ENCODE measurements around the gene KRTAP10-12. TPM values are rescaled to one million over a fixed set of nuclear protein-coding genes. Genes with fewer than 3 reads are reported as not detected.

Gene KRTAP10-12
- total RNA-seq, 2 donors from 2014 or later = not detected

- Histone ChIP-seq H3K27me3 (ENCODE audit: control insufficient read depth, insufficient read depth, low read length, poor library complexity, severe bottlenecking) (no peaks in the 10 kb centered on the region), H3K9me3 (ENCODE audit: control insufficient read depth, low read length) (peaks cover 28% of the 10 kb centered on the region), H3K27ac (ENCODE audit: low read depth, low read length) (no peak within 1 kb of the TSS), H3K4me1 (ENCODE audit: control insufficient read depth, insufficient read depth, low read length) (no peaks in the 10 kb centered on the region), H3K36me3 (ENCODE audit: control insufficient read depth, insufficient read depth, low read length) (no peaks in the 10 kb centered on the region), H3K4me3 (ENCODE audit: low read length) (no peak within 1 kb of the TSS), H3K9ac (ENCODE audit: extremely low read depth, low read length, poor library complexity, severe bottlenecking) (no peak within 1 kb of the TSS)
- DNase-seq = no peak
- WGBS, 2 experiments (ENCODE audit: insufficient coverage in 1 of 2, insufficient read length in 1 of 2) = 86% methylated on average over 12 to 19 of the region's 19 CpGs
- no peak within 1 kb of the TSS for H3K4me3 Mint-ChIP-seq
- H3K4me1 Mint-ChIP-seq = peaks cover 2% of the 10 kb centered on the region
- no peak for TF ChIP-seq CTCF (conservative IDR thresholded peaks at IDR 0.05)
- peaks cover 8% of the 10 kb centered on the region for H3K27me3 Mint-ChIP-seq (ENCODE audit: insufficient read depth)
- H3K36me3 Mint-ChIP-seq (ENCODE audit: low read depth) = no peaks in the 10 kb centered on the region
- peaks cover 40% of the 10 kb centered on the region for H3K9me3 Mint-ChIP-seq
- H3K27ac Mint-ChIP-seq = no peak within 1 kb of the TSS
These were observed 30.3 kb upstream of the KRTAP10-12 start, which contains the start of gene KRTAP12-2 for GRCh38 chr21:44666401-44667320. Gene KRTAP12-2 (minus strand): TSS chr21:44666927. CDS start chr21:44666886, 41 bp downstream.

- no peaks in the 10 kb centered on the region for H3K4me1 ChIP-seq (ENCODE audit: control insufficient read depth, insufficient read depth, low read length)
- no peaks in the 10 kb centered on the region for H3K27me3 ChIP-seq (ENCODE audit: control insufficient read depth, insufficient read depth, low read length, poor library complexity, severe bottlenecking)
- no peak overlapping the region for H3K9ac ChIP-seq (ENCODE audit: extremely low read depth, low read length, poor library complexity, severe bottlenecking)
- Mint-ChIP-seq H3K4me3 (no peak overlapping the region), H3K36me3 (ENCODE audit: low read depth) (no peaks in the 10 kb centered on the region), H3K4me1 (no peaks in the 10 kb centered on the region), H3K27me3 (ENCODE audit: insufficient read depth) (peaks cover 8% of the 10 kb centered on the region), H3K9me3 (peaks cover 47% of the 10 kb centered on the region), H3K27ac (no peak overlapping the region)
- H3K27ac ChIP-seq (ENCODE audit: low read depth, low read length) = no peak overlapping the region
- TF ChIP-seq CTCF (conservative IDR thresholded peaks at IDR 0.05) = no peak
- peaks cover 38% of the 10 kb centered on the region for H3K9me3 ChIP-seq (ENCODE audit: control insufficient read depth, low read length)
- no peak overlapping the region for H3K4me3 ChIP-seq (ENCODE audit: low read length)
- DNase-seq = no peak
- WGBS, 2 experiments (ENCODE audit: insufficient coverage in 1 of 2, insufficient read length in 1 of 2) = 60 to 84% methylated on average over 1 of the region's 1 CpG
- H3K36me3 ChIP-seq (ENCODE audit: control insufficient read depth, insufficient read depth, low read length) = no peaks in the 10 kb centered on the region
These were observed 29.4 kb upstream of the KRTAP10-12 start for GRCh38 chr21:44667612-44668011.

- no peak for TF ChIP-seq CTCF (conservative IDR thresholded peaks at IDR 0.05)
- H3K27me3 ChIP-seq (ENCODE audit: control insufficient read depth, insufficient read depth, low read length, poor library complexity, severe bottlenecking) = no peaks in the 10 kb centered on the region
- Mint-ChIP-seq H3K27ac (no peak overlapping the region), H3K4me3 (no peak overlapping the region), H3K36me3 (ENCODE audit: low read depth) (peaks cover 3% of the 10 kb centered on the region), H3K9me3 (peaks cover 59% of the 10 kb centered on the region), H3K27me3 (ENCODE audit: insufficient read depth) (peaks cover 8% of the 10 kb centered on the region), H3K4me1 (no peaks in the 10 kb centered on the region)
- H3K27ac ChIP-seq (ENCODE audit: low read depth, low read length) = no peak overlapping the region
- no peak overlapping the region for H3K4me3 ChIP-seq (ENCODE audit: low read length)
- H3K9me3 ChIP-seq (ENCODE audit: control insufficient read depth, low read length) = peaks cover 50% of the 10 kb centered on the region
- no peaks in the 10 kb centered on the region for H3K4me1 ChIP-seq (ENCODE audit: control insufficient read depth, insufficient read depth, low read length)
- WGBS, 2 experiments (ENCODE audit: insufficient coverage in 1 of 2, insufficient read length in 1 of 2) = 93% methylated on average over 3 of the region's 3 CpGs
- DNase-seq = no peak
- H3K9ac ChIP-seq (ENCODE audit: extremely low read depth, low read length, poor library complexity, severe bottlenecking) = no peak overlapping the region
- H3K36me3 ChIP-seq (ENCODE audit: control insufficient read depth, insufficient read depth, low read length) = no peaks in the 10 kb centered on the region
These were observed 26.1 kb upstream of the KRTAP10-12 start for GRCh38 chr21:44670642-44671432.
